HG03060 (cell line): ENCODE results near the gene FBXO11.
A peak's percentile ranks its signal among the peaks of the same experiment; 100 is the strongest.

Source experiments
- ATAC-seq: cut with Tn5 transposase; IDR thresholded peaks from one replicate; pipeline ENCODE4 v1.9.1; 2021; ENCODE audit warnings: low read depth, moderate number of reproducible peaks; ENCODE audit not compliant: unreplicated experiment

FBXO11 gene

GRCh38 chr2:47799031-47799609 is 107.2 kb downstream of the FBXO11 start:
- ATAC-seq: no peak

GRCh38 chr2:47798631-47799030 is 107.7 kb downstream of the FBXO11 start:
- ATAC-seq: no peak

GRCh38 chr2:47796090-47796697 is 110.1 kb downstream of the FBXO11 start:
- ATAC-seq: no peak

GRCh38 chr2:47785986-47786385 is 120.3 kb downstream of the FBXO11 start:
- no peak for ATAC-seq

- ATAC-seq: no peak
Observed at GRCh38 chr2:47784352-47784851, 121.9 kb downstream of the FBXO11 start.

GRCh38 chr2:47783486-47784351 is 122.6 kb downstream of the FBXO11 start:
- ATAC-seq: peak; percentile 7

GRCh38 chr2:47782671-47783485 is 123.4 kb downstream of the FBXO11 start, which contains the start of gene MSH6:
Gene MSH6 (plus strand): TSS chr2:47783145. CDS start chr2:47783234, 89 bp downstream.
- ATAC-seq: peak; percentile 54

GRCh38 chr2:47782381-47782670 is 124.0 kb downstream of the FBXO11 start:
- peak; percentile 8 for ATAC-seq

GRCh38 chr2:47779426-47779790 is 126.9 kb downstream of the FBXO11 start:
- no peak for ATAC-seq

GRCh38 chr2:47778698-47779425 is 127.4 kb downstream of the FBXO11 start:
- ATAC-seq: no peak

- ATAC-seq: no peak
Observed at GRCh38 chr2:47777277-47777937, 128.9 kb downstream of the FBXO11 start.

- ATAC-seq: no peak
Observed at GRCh38 chr2:47774567-47774966, 131.7 kb downstream of the FBXO11 start.

GRCh38 chr2:47772343-47772742 is 134.0 kb downstream of the FBXO11 start:
- ATAC-seq: no peak

GRCh38 chr2:47771211-47771610 is 135.1 kb downstream of the FBXO11 start:
- no peak for ATAC-seq

- no peak for ATAC-seq
Observed at GRCh38 chr2:47769318-47769717, 137.0 kb downstream of the FBXO11 start.

- no peak for ATAC-seq
Observed at GRCh38 chr2:47767880-47768609, 138.3 kb downstream of the FBXO11 start.

GRCh38 chr2:47767497-47767844 is 138.8 kb downstream of the FBXO11 start:
- no peak for ATAC-seq

GRCh38 chr2:47751856-47752414 is 154.4 kb downstream of the FBXO11 start:
- ATAC-seq: no peak

- ATAC-seq: no peak
Observed at GRCh38 chr2:47747878-47748277, 158.4 kb downstream of the FBXO11 start.
